Naive thymus-derived CD8-positive, alpha-beta T cell (primary cell): ENCODE measurements around the gene MMP10. TPM values are rescaled to one million over a fixed set of nuclear protein-coding genes. Genes with fewer than 3 reads are reported as not detected.
A peak's percentile ranks its signal among the peaks of the same experiment; 100 is the strongest.
"Not testable (repeated sequence)": the region's sequence is repeated elsewhere in the genome, so short reads cannot be mapped to it uniquely, and the experiment has no call there.

Source experiments
- ATAC-seq, 2 donors: fragments of 150-1000 bp; cut with Tn5 transposase in 1 of 2; sonication (Bioruptor Pico), chemical (Tn5 transposase) in 1 of 2; 1 replicate in 1 of 2; 2 replicates in 1 of 2; pipeline ENCODE4 v1.10.0; 2021; ENCODE audit warnings: mild to moderate bottlenecking in 2 of 2, moderate library complexity in 2 of 2
- POLR2A ChIA-PET: fragments of 350-600 bp; sonication (Branson Sonifier 250); formaldehyde crosslinking; loops from one replicate; lab custom pipeline; 2021; ENCODE audit warnings: antibody characterized with exemption; lab: Charles Lee
- DNase-seq, 10 donors: peaks; one replicate each; pipeline versions ENCODE4 v3.0.0 to v3.0.0-alpha.2; 2020 to 2022
- H3K27ac Mint-ChIP-seq, 10 donors: one replicate each; pipeline ENCODE4 v1.8.0; 2020 to 2022; ENCODE audit warnings: mild to moderate bottlenecking in 10 of 10, mixed read lengths in 10 of 10, moderate library complexity in 4 of 10, inconsistent platforms in 1 of 10
- H3K27me3 Mint-ChIP-seq, 5 donors: one replicate each; pipeline ENCODE4 v1.8.0; 2021 to 2022; ENCODE audit warnings: mixed read lengths in 5 of 5
- H3K36me3 Mint-ChIP-seq, 3 donors: one replicate each; pipeline ENCODE4 v1.8.0; 2020 to 2022; ENCODE audit warnings: mixed read lengths in 3 of 3, mild to moderate bottlenecking in 2 of 3, inconsistent platforms in 1 of 3
- H3K4me1 Mint-ChIP-seq, 4 donors: one replicate each; pipeline ENCODE4 v1.8.0; 2021 to 2022; ENCODE audit warnings: mixed read lengths in 4 of 4
- H3K4me3 Mint-ChIP-seq, 10 donors: one replicate each; pipeline ENCODE4 v1.8.0; 2020 to 2022; ENCODE audit warnings: mild to moderate bottlenecking in 10 of 10, mixed read lengths in 10 of 10, moderate library complexity in 6 of 10, inconsistent platforms in 1 of 10
- H3K9me3 Mint-ChIP-seq, 9 donors: one replicate each; pipeline ENCODE4 v1.8.0; 2020 to 2022; ENCODE audit warnings: mixed read lengths in 9 of 9, mild to moderate bottlenecking in 3 of 9, inconsistent platforms in 1 of 9, moderate library complexity in 1 of 9
- polyA plus RNA-seq, 3 donors: library from polyadenylated mRNA; unstranded; fragments of 300-500 nt; fragmentation: Illumina TruSeq; gene quantifications; one replicate each; pipeline ENCODE4 v1.2.3, GENCODE V29; 2021
- total RNA-seq, 8 experiments: library from RNA in 2 of 8; stranded (reverse) in 2 of 8; gene quantifications; one replicate each; pipeline ENCODE4 v1.2.3 and lab custom pipeline; 2021 to 2026

MMP10 gene
- total and polyA plus RNA-seq, 5 experiments from 2014 or later, result not detected

GRCh38 chr11:102746746-102747578 lies 33.5 kb downstream of the MMP10 start:
- H3K27ac Mint-ChIP-seq, ATAC-seq, H3K4me1 Mint-ChIP-seq, POLR2A ChIA-PET, DNase-seq, H3K4me3 Mint-ChIP-seq: not testable (repeated sequence)
- H3K9me3 Mint-ChIP-seq, result peaks cover 0 to 37% (median 11%) of the 10 kb centered on the region in 9 donors
- H3K36me3 Mint-ChIP-seq, result peaks cover 0 to 15% (median 3%) of the 10 kb centered on the region in 3 donors
- H3K27me3 Mint-ChIP-seq, result peaks cover 7 to 19% (median 14%) of the 10 kb centered on the region in 5 donors

- Mint-ChIP-seq H3K4me1 (no peaks in the 10 kb centered on the region), H3K27ac (no peak overlapping the region), H3K36me3 (no peaks in the 10 kb centered on the region), H3K9me3 (peaks cover 0 to 4% (median 0%) of the 10 kb centered on the region in 9 donors), H3K4me3 (no peak overlapping the region), H3K27me3 (peaks cover 8 to 28% (median 23%) of the 10 kb centered on the region in 5 donors)
- POLR2A ChIA-PET, result no interaction called here
- DNase-seq, result no peak
- no peak for ATAC-seq
These were observed 45.8 kb downstream of the MMP10 start for GRCh38 chr11:102734650-102735049.

DNA sequence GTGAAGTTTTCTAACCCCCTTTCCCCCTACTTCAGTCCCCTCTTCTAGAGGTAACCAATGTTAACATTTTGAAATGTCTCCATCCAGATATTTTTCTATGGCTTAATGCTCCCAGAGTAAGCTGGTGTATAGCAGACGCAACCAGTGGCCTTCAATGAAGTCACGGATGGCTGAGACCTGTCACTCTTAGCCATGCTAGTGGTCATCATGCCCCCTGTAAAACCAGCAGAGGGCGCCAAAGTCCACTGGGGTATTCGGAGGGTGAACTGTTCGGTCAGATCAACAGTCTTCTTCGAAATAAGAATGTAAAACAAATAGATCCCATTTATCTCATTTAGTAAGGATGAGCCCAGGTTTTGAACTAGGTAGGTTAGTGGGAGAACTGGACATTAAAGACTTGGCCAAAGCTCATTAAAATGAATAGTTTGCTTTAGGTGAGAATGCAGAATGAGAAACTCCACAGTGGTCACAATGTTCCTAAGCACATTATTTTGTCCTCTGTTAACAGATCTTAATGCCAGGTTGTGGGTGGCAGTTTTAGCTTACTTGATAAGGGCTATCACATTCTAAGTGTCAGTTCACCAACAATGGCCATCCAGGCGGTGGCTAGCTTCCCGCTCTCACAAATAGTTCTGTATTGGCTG lies 47.1 kb downstream of the MMP10 start:
- Mint-ChIP-seq H3K27ac (no peak overlapping the region), H3K4me3 (no peak overlapping the region), H3K36me3 (no peaks in the 10 kb centered on the region), H3K4me1 (no peaks in the 10 kb centered on the region), H3K9me3 (peaks cover 0 to 2% (median 0%) of the 10 kb centered on the region in 9 donors), H3K27me3 (peaks cover 7 to 23% (median 14%) of the 10 kb centered on the region in 5 donors)
- POLR2A ChIA-PET, result no interaction called here
- ATAC-seq (no peak), DNase-seq (peak in 1 of 10 donors; percentile 5)

GRCh38 chr11:102730944-102731343 lies 49.5 kb downstream of the MMP10 start:
- ATAC-seq, H3K36me3 Mint-ChIP-seq, H3K9me3 Mint-ChIP-seq, DNase-seq, H3K27ac Mint-ChIP-seq, H3K4me1 Mint-ChIP-seq, POLR2A ChIA-PET, H3K4me3 Mint-ChIP-seq: not testable (repeated sequence)
- peaks cover 0 to 15% (median 3%) of the 10 kb centered on the region in 5 donors for H3K27me3 Mint-ChIP-seq

GRCh38 chr11:102729849-102730815 lies 50.3 kb downstream of the MMP10 start:
- H3K4me1 Mint-ChIP-seq, result no peaks in the 10 kb centered on the region
- POLR2A ChIA-PET, result no interaction called here
- no peak overlapping the region for H3K27ac Mint-ChIP-seq
- no peaks in the 10 kb centered on the region for H3K36me3 Mint-ChIP-seq
- ATAC-seq (no peak), DNase-seq (no peak)
- H3K4me3 Mint-ChIP-seq, result no peak overlapping the region
- peaks cover 0 to 2% (median 0%) of the 10 kb centered on the region in 9 donors for H3K9me3 Mint-ChIP-seq
- H3K27me3 Mint-ChIP-seq, result peaks cover 0 to 11% (median 3%) of the 10 kb centered on the region in 5 donors

DNA sequence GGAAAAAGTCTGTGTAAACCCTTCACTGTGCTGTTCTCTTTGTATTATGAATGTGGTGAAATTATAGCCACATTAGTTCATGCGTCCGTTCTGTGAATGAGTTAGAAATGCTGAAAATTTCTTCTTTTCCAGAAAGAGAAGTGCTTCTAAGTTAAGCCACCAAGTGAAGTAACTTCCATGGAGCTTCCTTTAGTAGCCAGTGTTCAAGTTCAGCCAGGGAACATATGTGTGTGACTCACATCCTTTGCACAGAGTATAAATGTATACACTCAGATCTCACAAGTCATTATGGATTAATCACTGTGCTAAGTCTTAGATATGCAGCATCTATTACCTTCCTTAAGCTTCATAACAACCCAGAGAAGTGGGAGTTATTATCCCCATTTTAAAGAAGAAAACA lies 52.5 kb downstream of the MMP10 start:
- no peak overlapping the region for H3K4me3 Mint-ChIP-seq

DNA sequence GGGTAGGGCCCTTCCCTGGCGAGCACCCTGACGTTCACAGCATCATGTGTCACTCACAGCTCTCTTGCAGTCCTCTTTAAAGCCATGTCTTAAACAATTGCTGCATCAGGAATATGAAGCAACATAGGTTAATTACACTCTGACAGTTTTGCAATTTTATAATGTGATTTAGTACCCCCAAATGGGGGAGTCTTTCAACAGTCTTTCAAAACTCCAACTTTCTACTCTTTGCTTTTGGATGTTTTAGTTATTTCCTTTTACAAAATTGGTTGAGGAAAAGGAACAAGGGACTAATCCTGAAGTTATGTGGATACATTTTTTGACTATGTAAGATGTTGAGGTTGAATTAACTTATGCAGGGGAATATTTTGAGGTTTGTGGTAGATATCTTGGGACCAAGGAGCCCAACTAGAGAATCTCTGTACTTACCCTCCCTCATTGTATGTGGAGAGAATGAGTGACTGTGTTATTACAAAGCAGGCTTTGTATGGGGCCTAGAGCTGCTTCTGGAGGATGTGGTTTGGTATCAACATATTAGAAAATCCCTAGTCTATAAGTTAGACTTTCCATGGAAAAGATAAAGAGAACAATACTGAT lies 55.4 kb downstream of the MMP10 start, which contains the start of gene MMP8:
TSS of gene MMP8 (minus strand) at position 51 of the 597 bp plus-strand sequence. CDS start 99 bp downstream, outside the sequence.
- Mint-ChIP-seq H3K4me1 (no peaks in the 10 kb centered on the region), H3K27me3 (peaks cover 0 to 10% (median 2%) of the 10 kb centered on the region in 5 donors), H3K4me3 (no peak within 1 kb of the TSS), H3K36me3 (no peaks in the 10 kb centered on the region), H3K27ac (no peak within 1 kb of the TSS), H3K9me3 (peaks cover 0 to 5% (median 0%) of the 10 kb centered on the region in 9 donors)
- ATAC-seq (no peak), DNase-seq (no peak)
- POLR2A ChIA-PET, result no interaction called here

More for the DNA sequence above, 52.5 kb downstream of the MMP10 start:
- Mint-ChIP-seq H3K27ac (no peak overlapping the region), H3K27me3 (peaks cover 0 to 6% (median 3%) of the 10 kb centered on the region in 5 donors), H3K4me1 (no peaks in the 10 kb centered on the region), H3K9me3 (peaks cover 0 to 5% (median 0%) of the 10 kb centered on the region in 9 donors), H3K36me3 (no peaks in the 10 kb centered on the region)
- POLR2A ChIA-PET, result no interaction called here
- ATAC-seq (no peak), DNase-seq (no peak)

GRCh38 chr11:102722821-102723220 lies 57.6 kb downstream of the MMP10 start:
- DNase-seq (no peak), ATAC-seq (no peak)
- H3K27ac Mint-ChIP-seq, result no peak overlapping the region
- no peaks in the 10 kb centered on the region for H3K36me3 Mint-ChIP-seq
- no peaks in the 10 kb centered on the region for H3K4me1 Mint-ChIP-seq
- POLR2A ChIA-PET, result no interaction called here
- peaks cover 2 to 22% (median 3%) of the 10 kb centered on the region in 5 donors for H3K27me3 Mint-ChIP-seq
- H3K4me3 Mint-ChIP-seq, result no peak overlapping the region
- peaks cover 0 to 5% (median 0%) of the 10 kb centered on the region in 9 donors for H3K9me3 Mint-ChIP-seq

Other genes starting within 250 kb of the MMP10 start
- gene MMP7, start 249.9 kb downstream of the MMP10 start, total RNA-seq, result not detected
- not detected for gene MMP7, start 249.9 kb downstream of the MMP10 start, polyA plus RNA-seq
- not detected for gene MMP20, start 155.3 kb downstream of the MMP10 start, total RNA-seq
- not detected for gene MMP20, start 155.3 kb downstream of the MMP10 start, polyA plus RNA-seq
- not detected for gene MMP27, start 74.9 kb downstream of the MMP10 start, total RNA-seq
- not detected for gene MMP27, start 74.9 kb downstream of the MMP10 start, polyA plus RNA-seq
- gene MMP8, start 55.7 kb downstream of the MMP10 start, total RNA-seq, result not detected
- gene MMP8, start 55.7 kb downstream of the MMP10 start, polyA plus RNA-seq, result not detected
- not detected for gene MMP1, start 17.5 kb upstream of the MMP10 start, total RNA-seq
- not detected for gene MMP1, start 17.5 kb upstream of the MMP10 start, polyA plus RNA-seq
- not detected for gene MMP3, start 63.0 kb upstream of the MMP10 start, total RNA-seq
- not detected for gene MMP3, start 63.0 kb upstream of the MMP10 start, polyA plus RNA-seq
- gene MMP12, start 94.4 kb upstream of the MMP10 start, total RNA-seq, result not detected
- gene MMP12, start 94.4 kb upstream of the MMP10 start, polyA plus RNA-seq, result not detected
- gene MMP13, start 175.1 kb upstream of the MMP10 start, total RNA-seq, result not detected
- gene MMP13, start 175.1 kb upstream of the MMP10 start, polyA plus RNA-seq, result not detected